GM19328 (cell line): ENCODE data around the gene MMD2.
"Not testable (repeated sequence)": the region's sequence is repeated elsewhere in the genome, so short reads cannot be mapped to it uniquely, and the experiment has no call there.

Experiments used
- ATAC-seq: cut with Tn5 transposase; IDR thresholded peaks from one replicate; pipeline ENCODE4 v1.9.1; 2021; ENCODE audit warnings: mild to moderate bottlenecking, moderate library complexity; ENCODE audit not compliant: unreplicated experiment

The MMD2 gene

DNA sequence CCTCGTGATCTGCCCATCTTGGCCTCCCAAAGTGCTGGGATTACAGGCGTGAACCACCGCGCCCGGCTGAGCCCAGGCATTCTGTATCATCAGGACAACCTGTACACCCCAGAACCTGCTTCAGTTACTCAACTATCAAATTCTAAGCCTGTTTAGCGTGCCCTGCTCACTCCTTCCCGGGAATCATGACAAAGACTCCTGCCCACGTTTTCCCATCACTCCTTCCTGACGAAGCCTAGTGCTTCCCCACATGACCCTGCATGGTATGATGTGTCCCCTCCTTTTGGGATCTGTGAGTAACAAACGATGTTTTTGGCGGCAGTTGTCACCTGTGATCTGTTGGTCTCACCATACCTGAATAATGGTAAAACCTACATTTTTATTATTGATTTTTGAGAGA is 63.2 kb downstream of the MMD2 start:
- no peak for ATAC-seq

DNA sequence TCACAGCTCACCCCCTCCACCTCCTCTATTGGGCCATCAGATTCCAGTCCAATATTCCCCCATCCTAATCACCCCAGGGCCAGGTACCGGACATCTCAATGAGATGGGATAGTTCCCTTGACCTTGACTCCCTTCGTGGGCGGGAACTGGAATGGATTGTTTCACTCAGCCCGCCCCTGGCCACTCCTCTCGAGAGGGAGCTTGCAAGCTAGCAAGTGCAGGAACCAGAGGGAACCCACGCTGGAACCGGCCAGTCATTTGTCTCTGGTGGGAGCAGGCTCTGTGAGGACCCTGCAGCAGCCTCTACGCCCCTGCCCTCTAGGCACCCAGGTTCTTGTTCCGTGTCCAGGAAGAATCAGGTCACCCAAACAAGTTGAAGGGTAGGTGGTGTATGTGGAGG is 64.5 kb downstream of the MMD2 start:
- no peak for ATAC-seq

GRCh38 chr7:4893929-4894475 is 65.0 kb downstream of the MMD2 start:
- no peak for ATAC-seq

- not testable (repeated sequence) for ATAC-seq
These were observed 65.8 kb downstream of the MMD2 start for GRCh38 chr7:4893188-4893587.

- not testable (repeated sequence) for ATAC-seq
These were observed 67.5 kb downstream of the MMD2 start for GRCh38 chr7:4891522-4891921.

- ATAC-seq, result no peak
These were observed 69.3 kb downstream of the MMD2 start for GRCh38 chr7:4889682-4890081.

DNA sequence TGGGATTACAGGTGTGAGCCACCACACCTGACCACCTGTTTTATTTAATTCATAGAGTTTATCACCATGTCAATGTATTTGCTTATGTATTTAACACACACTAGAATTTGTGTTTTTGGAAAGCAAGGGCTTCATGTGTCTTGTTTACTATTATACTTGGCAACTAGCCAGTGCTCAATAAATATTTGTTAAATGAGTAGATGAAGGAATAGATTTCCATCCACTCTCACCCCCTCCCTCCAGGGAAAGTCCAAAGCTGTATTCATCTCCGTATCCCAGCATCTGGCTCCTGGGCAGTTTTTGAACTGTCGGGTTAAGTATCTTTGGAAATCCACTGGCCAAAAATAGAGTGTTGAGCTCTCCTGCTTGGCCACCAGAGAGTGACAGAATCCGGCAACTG is 70.8 kb downstream of the MMD2 start:
- ATAC-seq, result no peak

DNA sequence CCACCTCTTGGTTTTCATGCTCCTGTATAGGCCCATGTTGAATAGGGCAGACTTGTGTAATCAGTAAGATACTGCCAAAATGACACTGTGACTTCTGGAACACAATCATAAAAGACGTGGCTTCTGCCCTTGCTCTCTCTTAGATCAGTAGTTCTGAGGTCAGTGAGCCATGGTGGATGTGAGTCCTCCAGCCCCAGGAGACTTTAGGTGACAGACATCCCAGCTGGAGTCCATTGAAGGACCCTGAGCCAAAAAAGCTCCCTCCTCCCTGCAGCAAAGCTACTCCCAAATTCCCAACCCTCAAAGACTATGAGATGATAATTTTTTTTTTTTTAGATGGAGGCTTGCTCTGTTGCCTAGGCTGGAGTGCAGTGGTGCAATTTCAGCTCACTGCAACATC is 72.3 kb downstream of the MMD2 start:
- no peak for ATAC-seq

GRCh38 chr7:4885317-4885807 is 73.6 kb downstream of the MMD2 start:
- ATAC-seq, result no peak

- ATAC-seq, result no peak
These were observed 74.8 kb downstream of the MMD2 start for GRCh38 chr7:4884164-4884563.

DNA sequence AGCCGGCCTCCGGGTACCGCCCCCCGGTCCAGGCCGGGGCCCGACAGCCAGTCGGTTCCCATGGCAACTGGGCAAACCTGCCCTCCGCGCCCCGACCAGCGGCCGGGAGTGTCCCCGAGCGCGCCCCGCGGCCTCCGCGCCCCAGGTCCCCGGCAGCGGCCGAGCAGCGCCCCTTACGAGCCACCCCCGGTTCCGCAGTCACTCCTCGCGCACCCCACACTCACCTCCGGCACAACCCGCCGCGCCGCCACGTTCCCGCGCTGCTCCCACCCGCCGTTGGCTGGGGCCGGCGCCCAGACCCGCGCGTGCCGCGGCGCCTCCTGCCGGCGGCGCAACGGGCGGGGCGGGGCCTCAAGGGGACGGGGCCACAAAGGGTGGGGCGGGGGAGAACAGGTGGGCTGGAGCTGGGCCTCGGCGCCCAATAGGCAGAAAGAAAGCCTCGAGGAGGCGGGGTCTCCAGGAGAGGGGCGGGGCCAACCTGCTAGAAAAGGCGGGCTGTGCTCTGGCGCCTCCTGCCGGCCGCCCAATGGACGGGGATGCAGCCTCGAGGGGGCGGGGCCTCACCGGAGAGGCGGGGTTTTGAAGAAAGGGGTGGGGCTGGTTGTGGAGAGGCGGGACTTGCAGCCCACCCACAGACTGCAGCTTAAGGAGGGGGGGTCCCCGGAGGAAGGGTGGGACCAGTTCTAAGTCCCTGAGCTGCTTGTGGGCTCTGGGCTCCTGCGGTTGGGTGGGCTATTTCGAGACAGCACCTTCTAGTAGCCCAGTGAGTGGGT is 75.4 kb downstream of the MMD2 start, which contains the start of gene RADIL:
TSS of gene RADIL (minus strand) at position 345 of the 773 bp plus-strand sequence. CDS start 5,577 bp downstream, outside the sequence.
- peak; percentile 70 for ATAC-seq

- no peak for ATAC-seq
These were observed 76.0 kb downstream of the MMD2 start for GRCh38 chr7:4883033-4883371.

- ATAC-seq, result no peak
These were observed 76.6 kb downstream of the MMD2 start for GRCh38 chr7:4882169-4883032.

DNA sequence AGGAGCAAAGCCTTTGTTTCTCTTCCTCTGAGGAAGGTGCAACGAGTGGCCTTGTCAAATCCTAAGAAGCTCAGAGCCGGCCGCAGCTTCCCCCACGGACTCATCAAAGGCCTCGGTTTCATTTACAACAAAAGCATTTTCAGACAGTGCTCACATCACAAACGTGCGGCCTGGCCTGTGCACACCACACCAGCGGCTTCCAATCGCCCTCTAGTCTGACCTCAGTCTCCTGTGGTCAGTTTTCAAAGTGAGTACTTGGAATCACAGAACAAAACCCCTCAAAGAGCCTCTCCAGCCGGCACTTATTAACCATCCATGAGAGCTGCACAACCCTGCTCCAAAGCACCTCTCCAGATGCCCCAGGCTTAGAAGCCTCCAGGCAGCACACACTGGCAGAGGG is 78.8 kb downstream of the MMD2 start:
- ATAC-seq, result no peak

DNA sequence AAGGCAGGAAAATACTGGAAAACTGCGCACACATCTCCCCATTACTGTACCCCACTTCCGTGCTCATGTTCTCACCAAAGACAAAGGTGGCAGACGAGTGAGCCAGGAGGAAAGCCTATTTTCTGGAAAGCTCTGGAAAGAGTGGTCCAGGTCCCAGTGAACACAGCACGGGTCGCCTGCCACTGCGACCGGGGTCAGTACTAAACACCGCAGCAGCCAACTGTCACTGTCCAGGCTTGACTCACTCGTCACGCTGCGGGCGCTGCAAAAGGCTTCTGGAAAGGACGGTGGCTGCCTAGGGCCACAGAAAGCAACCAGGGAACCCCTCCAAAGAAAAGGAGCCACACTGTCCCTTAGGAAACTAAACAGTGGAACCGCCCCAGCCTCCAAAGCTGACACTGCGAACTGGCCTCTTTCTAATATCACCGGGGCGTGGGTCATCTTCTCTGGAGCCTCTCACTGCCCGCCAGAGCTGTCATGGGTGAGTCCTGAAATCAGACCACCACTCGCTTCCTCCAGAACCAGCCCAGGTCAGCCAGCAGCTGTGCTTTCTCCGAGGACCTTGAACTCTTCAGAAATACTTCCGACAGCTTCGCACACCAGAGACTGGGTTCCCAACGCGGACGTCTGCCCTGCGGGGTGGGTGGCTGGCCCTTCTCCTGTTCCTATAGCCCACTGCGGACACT is 79.4 kb downstream of the MMD2 start:
- ATAC-seq, result no peak

DNA sequence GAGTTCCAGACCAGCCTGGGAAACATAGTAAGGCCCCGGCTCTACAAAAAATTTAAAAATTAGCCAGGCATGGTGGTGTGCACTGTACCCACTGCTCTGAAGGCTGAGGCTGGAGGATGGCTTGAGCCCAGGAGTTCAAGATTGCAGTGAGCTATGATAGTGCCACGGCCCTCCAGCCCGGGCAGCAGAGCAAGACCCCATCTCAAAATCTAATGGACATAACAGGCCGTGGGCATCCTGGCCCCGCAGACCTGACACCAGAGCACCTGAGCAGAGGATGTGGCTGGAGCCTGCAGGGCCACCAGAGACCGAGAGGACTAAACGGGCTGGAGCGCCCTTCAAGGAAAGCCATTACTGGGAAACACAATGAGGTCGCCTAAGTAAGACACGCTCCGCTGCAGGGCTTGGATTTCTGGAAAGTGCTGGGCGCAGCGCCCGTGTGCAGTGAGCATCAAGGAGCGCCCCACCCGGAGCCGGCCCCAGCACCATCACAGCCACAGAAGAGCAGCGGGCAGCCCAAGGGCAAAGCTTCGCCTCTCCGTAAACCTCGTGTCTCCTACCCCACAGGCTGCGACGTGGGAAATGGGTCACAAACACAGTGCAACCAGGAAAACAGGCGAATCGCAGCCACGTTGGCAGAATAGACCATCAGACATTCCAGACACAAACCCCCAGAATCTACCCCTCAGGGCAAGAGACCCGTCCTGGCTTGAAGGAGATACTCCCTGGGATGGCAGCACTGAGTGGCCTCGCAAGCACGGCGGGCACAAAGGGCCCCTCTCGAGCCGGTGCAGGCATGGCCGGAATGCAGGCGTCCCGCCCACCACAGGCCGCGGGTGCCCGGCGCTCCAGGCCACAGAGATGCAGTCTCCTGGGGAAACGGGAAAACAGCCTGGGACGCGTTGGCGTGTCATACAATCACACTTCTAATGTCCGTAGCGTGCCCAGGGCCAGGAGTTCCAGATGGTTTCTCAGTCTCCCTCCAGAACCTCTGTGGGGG is 80.4 kb downstream of the MMD2 start:
- no peak for ATAC-seq

GRCh38 chr7:4876586-4876985 is 82.4 kb downstream of the MMD2 start:
- ATAC-seq, result no peak

GRCh38 chr7:4875391-4875790 is 83.6 kb downstream of the MMD2 start:
- no peak for ATAC-seq

GRCh38 chr7:4873071-4873944 is 85.7 kb downstream of the MMD2 start:
- no peak for ATAC-seq
